GM12878 (cell line): ENCODE data around the gene SIGMAR1. TPM values are rescaled to one million over a fixed set of nuclear protein-coding genes. Genes with fewer than 3 reads are reported as not detected.
A peak's percentile ranks its signal among the peaks of the same experiment; 100 is the strongest.

Experiments used
- ASH2L ChIP-seq: fragments of 300-600, 200-600 bp; sonication (generic); IDR thresholded peaks from 2 replicates; pipeline ENCODE4 v1.6.1; 2017; ENCODE audit warnings: low read depth, mild to moderate bottlenecking, borderline replicate concordance
- CEBPZ ChIP-seq: fragments of 150-350 bp; IDR thresholded peaks from 2 replicates; pipeline ENCODE4 v1.6.1; 2016; ENCODE audit warnings: low read depth, low read length
- CTCF ChIP-seq, 3 experiments: IDR thresholded peaks in 2 of 3; conservative IDR thresholded peaks in 1 of 3; 2 replicates each; pipeline ENCODE4 v1.5.1; 2011; ENCODE audit warnings: low read depth in 3 of 3, low read length in 3 of 3, mild to moderate bottlenecking in 3 of 3, control low read depth in 2 of 3, moderate library complexity in 2 of 3, inconsistent platforms in 1 of 3, mixed read lengths in 1 of 3; ENCODE audit not compliant: control insufficient read depth in 2 of 3, insufficient read depth in 1 of 3; ENCODE audit errors: extremely low read depth in 1 of 3
- ESRRA ChIP-seq: IDR thresholded peaks from 2 replicates; pipeline ENCODE4 v1.6.1; 2012; ENCODE audit warnings: mild to moderate bottlenecking, low read length, improper control_type of control experiment
- FOXK2 ChIP-seq: fragments of 450-650 bp; IDR thresholded peaks from 2 replicates; pipeline ENCODE4 v1.6.1; 2017; ENCODE audit warnings: mild to moderate bottlenecking, moderate library complexity
- HSF1 ChIP-seq: fragments of 150-350 bp; IDR thresholded peaks from 2 replicates; pipeline ENCODE4 v1.6.1; 2014; ENCODE audit warnings: mild to moderate bottlenecking, low read depth, low read length
- IRF3 ChIP-seq: fragments of 450-650 bp; IDR thresholded peaks from 2 replicates; pipeline ENCODE4 v1.6.1; 2014; ENCODE audit warnings: mild to moderate bottlenecking
- JUND ChIP-seq: IDR thresholded peaks from 2 replicates; pipeline ENCODE4 v1.6.1; 2012; ENCODE audit warnings: low read depth, mild to moderate bottlenecking, low read length, improper control_type of control experiment, moderate library complexity
- KDM1A ChIP-seq: fragments of 200-600 bp; sonication (generic); IDR thresholded peaks from 2 replicates; pipeline ENCODE4 v1.6.1; 2016; ENCODE audit warnings: borderline replicate concordance
- MYB ChIP-seq: fragments of 150-350 bp; IDR thresholded peaks from 2 replicates; pipeline ENCODE4 v1.6.1; 2014; ENCODE audit warnings: mild to moderate bottlenecking, low read depth, low read length, borderline replicate concordance
- NKRF ChIP-seq: fragments of 450-650 bp; conservative IDR thresholded peaks from 2 replicates; pipeline ENCODE4 v1.6.1; 2017; ENCODE audit warnings: mild to moderate bottlenecking, moderate library complexity
- NR2F1 ChIP-seq: fragments of 450-650 bp; conservative IDR thresholded peaks from 2 replicates; pipeline ENCODE4 v1.6.1; 2017; ENCODE audit warnings: mild to moderate bottlenecking
- PAX8 ChIP-seq: fragments of 450-650 bp; IDR thresholded peaks from 2 replicates; pipeline ENCODE4 v1.6.1; 2017; ENCODE audit warnings: mild to moderate bottlenecking, moderate library complexity
- PBX3 ChIP-seq: IDR thresholded peaks from 2 replicates; pipeline ENCODE4 v1.6.1; 2011; ENCODE audit warnings: mild to moderate bottlenecking, low read depth, low read length, moderate library complexity; ENCODE audit not compliant: insufficient replicate concordance
- PML ChIP-seq: IDR thresholded peaks from 2 replicates; pipeline ENCODE4 v1.6.1; 2012; ENCODE audit warnings: low read length, inconsistent platforms
- POLR2AphosphoS5 ChIP-seq: IDR thresholded peaks from 2 replicates; pipeline ENCODE4 v1.6.1; 2011; ENCODE audit warnings: mild to moderate bottlenecking, low read length, inconsistent platforms
- SMARCA5 ChIP-seq: fragments of 450-650 bp; IDR thresholded peaks from 2 replicates; pipeline ENCODE4 v1.6.1; 2017; ENCODE audit warnings: mild to moderate bottlenecking
- polyA plus RNA-seq, 11 experiments: library from polyadenylated mRNA; depleted of rRNA in 4 of 11; unstranded in 6 of 11; stranded (reverse) in 5 of 11; fragments of >200 nt; fragmentation: Nextera tagmentation in 4 of 11; fragmentation: Illumina TruSeq in 1 of 11; extraction: Ambion mirVana in 4 of 11; extraction: Trizol in 1 of 11; gene quantifications; 1 replicate in 1 of 11; 2 replicates in 10 of 11; pipeline versions ENCODE4 v1.2.1 to v1.2.3, GENCODE V29; 2011 to 2016; ENCODE audit warnings: inconsistent platforms in 2 of 11, missing spikeins in 2 of 11, low read depth in 1 of 11
- total RNA-seq, 4 experiments: library from RNA; depleted of rRNA in 3 of 4; stranded (reverse); fragments of >200 nt in 3 of 4; fragmentation: Illumina TruSeq in 1 of 4; extraction: Trizol in 1 of 4; gene quantifications; 2 replicates each; pipeline versions ENCODE4 v1.2.1 to v1.2.3, GENCODE V29; 2013 to 2021

Gene SIGMAR1
- total and polyA plus RNA-seq, 10 of the 15 experiments (the other 5 are each of a cell fraction or from before 2014, with no cell fraction given) = 7.1 to 133 (median 69.5) TPM

GRCh38 chr9:34646211-34647083 lies 8.9 kb upstream of the SIGMAR1 start, which contains the start of gene GALT (continued):
- TF ChIP-seq NKRF (peak; percentile 30), HSF1 (no peak), PBX3 (peak; percentile 74), KDM1A (no peak), IRF3 (peak; percentile 75; the same call in 1 of the 2 replicates), POLR2AphosphoS5 (peak; percentile 63; the same call in 1 of the 2 replicates), PAX8 (no peak), MYB (no peak), CEBPZ (no peak), ASH2L (peak; percentile 76; the same call in 1 of the 2 replicates), NR2F1 (no peak; the same call in 1 of the 2 replicates), PML (no peak), JUND (peak; percentile 65; the same call in 1 of the 2 replicates), ESRRA (no peak), FOXK2 (peak; percentile 68), CTCF (IDR thresholded peaks at IDR 0.05 in 2 of 3, conservative IDR thresholded peaks at IDR 0.05 in 1 of 3; ENCODE audit: control insufficient read depth in 2 of 3, extremely low read depth in 1 of 3, insufficient read depth in 1 of 3, low read depth in 3 of 3, low read length in 3 of 3) (peak; percentile 54 to 62 (median 56)), SMARCA5 (peak; percentile 68)
